ENCODE measurements around the gene PTBP3.
"Not testable (repeated sequence)": the region's sequence is repeated elsewhere in the genome, so short reads cannot be mapped to it uniquely, and the experiment has no call there.

Gene PTBP3

GRCh38 chr9:112224401-112225289 is 108.8 kb downstream of the PTBP3 start:
- DNase-seq (ENCODE audit: low read depth in 1 of 2, low spot score in 1 of 2), result no peak

GRCh38 chr9:112218908-112219307 is 114.5 kb downstream of the PTBP3 start:
- DNase-seq (ENCODE audit: low read depth in 1 of 2, low spot score in 1 of 2), result no peak

- no peak for DNase-seq (ENCODE audit: low read depth in 1 of 2, low spot score in 1 of 2)
These were observed 120.5 kb downstream of the PTBP3 start for GRCh38 chr9:112212926-112213325.

- no peak for DNase-seq (ENCODE audit: low read depth in 1 of 2, low spot score in 1 of 2)
These were observed 126.0 kb downstream of the PTBP3 start for GRCh38 chr9:112207451-112207850.

GRCh38 chr9:112203536-112203935 is 129.9 kb downstream of the PTBP3 start:
- no peak for DNase-seq (ENCODE audit: low read depth in 1 of 2, low spot score in 1 of 2)

GRCh38 chr9:112200711-112201110 is 132.7 kb downstream of the PTBP3 start:
- DNase-seq (ENCODE audit: low read depth in 1 of 2, low spot score in 1 of 2), result no peak

GRCh38 chr9:112198646-112199045 is 134.8 kb downstream of the PTBP3 start:
- no peak for DNase-seq (ENCODE audit: low read depth in 1 of 2, low spot score in 1 of 2)

GRCh38 chr9:112194969-112195431 is 138.4 kb downstream of the PTBP3 start:
- DNase-seq (ENCODE audit: low read depth in 1 of 2, low spot score in 1 of 2), result no peak

- DNase-seq (ENCODE audit: low read depth in 1 of 2, low spot score in 1 of 2), result no peak
These were observed 139.7 kb downstream of the PTBP3 start for GRCh38 chr9:112193572-112194288.

GRCh38 chr9:112190320-112190719 is 143.1 kb downstream of the PTBP3 start:
- DNase-seq (ENCODE audit: low read depth in 1 of 2, low spot score in 1 of 2), result not testable (repeated sequence)

- no peak for DNase-seq (ENCODE audit: low read depth in 1 of 2, low spot score in 1 of 2)
These were observed 144.5 kb downstream of the PTBP3 start for GRCh38 chr9:112188884-112189283.

- no peak for DNase-seq (ENCODE audit: low read depth in 1 of 2, low spot score in 1 of 2)
These were observed 146.0 kb downstream of the PTBP3 start for GRCh38 chr9:112187404-112187803.

GRCh38 chr9:112186695-112187094 is 146.7 kb downstream of the PTBP3 start:
- DNase-seq (ENCODE audit: low read depth in 1 of 2, low spot score in 1 of 2), result no peak

GRCh38 chr9:112184946-112185345 is 148.5 kb downstream of the PTBP3 start:
- DNase-seq (ENCODE audit: low read depth in 1 of 2, low spot score in 1 of 2), result no peak

GRCh38 chr9:112184221-112184620 is 149.2 kb downstream of the PTBP3 start:
- DNase-seq (ENCODE audit: low read depth in 1 of 2, low spot score in 1 of 2), result no peak

GRCh38 chr9:112180387-112180881 is 153.0 kb downstream of the PTBP3 start:
- DNase-seq (ENCODE audit: low read depth in 1 of 2, low spot score in 1 of 2), result no peak

GRCh38 chr9:112179816-112180215 is 153.6 kb downstream of the PTBP3 start:
- DNase-seq (ENCODE audit: low read depth in 1 of 2, low spot score in 1 of 2), result no peak

GRCh38 chr9:112176524-112176923 is 156.9 kb downstream of the PTBP3 start:
- DNase-seq (ENCODE audit: low read depth in 1 of 2, low spot score in 1 of 2), result no peak

- no peak for DNase-seq (ENCODE audit: low read depth in 1 of 2, low spot score in 1 of 2)
These were observed 157.6 kb downstream of the PTBP3 start for GRCh38 chr9:112175796-112176315.

GRCh38 chr9:112174965-112175795 is 158.2 kb downstream of the PTBP3 start, which contains the start of gene SUSD1:
Gene SUSD1 (minus strand): TSS chr9:112175297. CDS start chr9:112175235, 62 bp downstream.
- DNase-seq (ENCODE audit: low read depth in 1 of 2, low spot score in 1 of 2), result no peak
